ELR (cell line): ENCODE results near the gene GPSM1.

Experiments
- DNase-seq: peaks from one replicate; pipeline ENCODE4 v3.0.0-alpha.2; 2015; ENCODE audit warnings: low read depth

The GPSM1 gene

GRCh38 chr9:136327304-136327974 is at the start of gene GPSM1:
GPSM1 (plus strand) TSS chr9:136327539; CDS start chr9:136327696, 157 bp downstream.
- DNase-seq: peak; percentile 62

DNA sequence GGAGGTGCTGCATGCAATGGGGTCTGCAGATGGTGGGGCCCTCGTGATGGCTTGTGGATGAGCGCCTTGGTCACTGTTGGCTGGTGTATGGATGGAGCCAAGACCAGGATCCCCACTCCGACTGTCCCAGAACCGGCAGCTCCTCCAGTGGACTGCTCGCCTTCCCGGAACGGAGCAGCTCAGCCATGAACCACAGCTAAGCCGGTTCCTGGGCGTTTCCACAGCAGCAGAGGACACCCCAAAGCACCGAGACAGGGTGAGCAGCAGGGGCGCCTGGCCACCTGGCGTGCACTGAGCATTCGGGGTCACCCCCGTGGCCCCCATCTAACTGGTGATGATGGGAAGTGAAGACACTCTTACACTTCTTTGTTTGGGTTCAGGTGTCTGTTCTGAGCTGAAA is 49.6 kb upstream of the GPSM1 start:
- DNase-seq: no peak

DNA sequence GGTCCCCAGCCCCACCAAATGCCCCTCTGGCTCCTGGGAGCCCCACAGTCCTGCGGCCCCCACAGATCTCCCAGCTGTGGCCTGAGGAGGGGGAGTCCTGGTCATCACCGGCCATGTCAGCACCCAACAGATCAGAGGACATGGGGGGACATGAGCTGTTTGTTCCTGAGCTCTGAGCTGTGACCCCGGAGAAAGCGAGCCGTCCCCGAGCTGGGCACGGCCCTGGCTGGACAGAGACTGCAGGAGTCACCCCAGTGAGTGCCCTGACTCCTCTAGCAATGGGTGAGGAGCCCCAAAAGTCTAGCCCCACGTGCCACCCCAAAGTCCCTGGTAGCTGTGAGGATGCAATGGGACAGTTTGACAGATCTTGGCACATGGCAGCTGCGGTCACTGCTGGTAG is 49.1 kb upstream of the GPSM1 start:
- DNase-seq: no peak

DNA sequence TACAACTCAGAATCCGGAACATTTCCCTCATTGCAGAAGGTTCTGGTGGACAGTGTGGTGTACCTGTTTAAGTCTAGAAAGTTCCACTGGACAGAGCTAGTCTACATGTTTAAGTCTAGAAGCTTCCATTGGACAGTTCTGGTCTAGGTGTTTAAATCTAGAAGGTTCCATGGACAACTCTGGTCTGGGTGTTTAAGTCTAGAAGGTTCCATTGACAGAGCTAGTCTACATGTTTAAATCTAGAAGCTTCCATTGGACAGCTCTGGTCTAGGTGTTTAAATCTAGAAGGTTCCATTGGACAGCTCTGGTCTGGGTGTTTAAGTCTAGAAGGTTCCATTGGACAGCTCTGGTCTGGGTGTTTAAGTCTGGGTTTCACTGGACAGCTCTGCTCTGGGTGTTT is 48.4 kb upstream of the GPSM1 start:
- no peak for DNase-seq

DNA sequence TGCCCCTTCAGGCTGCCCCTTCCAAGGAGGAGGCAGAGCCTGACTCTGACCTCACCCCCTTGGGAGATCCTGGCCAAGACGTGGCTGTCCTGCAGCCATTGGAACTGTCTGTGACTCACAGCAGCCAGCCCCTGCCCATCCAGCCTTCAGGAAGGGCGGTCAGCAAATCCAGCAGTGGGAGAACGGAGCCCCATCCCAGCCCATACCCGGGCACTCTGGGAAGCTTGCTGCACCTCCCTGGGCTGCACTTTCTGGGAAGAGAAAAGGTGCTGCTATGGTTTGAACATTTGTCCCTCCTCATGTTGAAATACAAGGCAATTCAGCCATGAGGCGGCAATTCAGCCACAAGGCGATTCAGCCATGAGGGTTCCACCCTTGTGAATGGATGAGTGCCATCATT is 47.9 kb upstream of the GPSM1 start:
- no peak for DNase-seq

DNA sequence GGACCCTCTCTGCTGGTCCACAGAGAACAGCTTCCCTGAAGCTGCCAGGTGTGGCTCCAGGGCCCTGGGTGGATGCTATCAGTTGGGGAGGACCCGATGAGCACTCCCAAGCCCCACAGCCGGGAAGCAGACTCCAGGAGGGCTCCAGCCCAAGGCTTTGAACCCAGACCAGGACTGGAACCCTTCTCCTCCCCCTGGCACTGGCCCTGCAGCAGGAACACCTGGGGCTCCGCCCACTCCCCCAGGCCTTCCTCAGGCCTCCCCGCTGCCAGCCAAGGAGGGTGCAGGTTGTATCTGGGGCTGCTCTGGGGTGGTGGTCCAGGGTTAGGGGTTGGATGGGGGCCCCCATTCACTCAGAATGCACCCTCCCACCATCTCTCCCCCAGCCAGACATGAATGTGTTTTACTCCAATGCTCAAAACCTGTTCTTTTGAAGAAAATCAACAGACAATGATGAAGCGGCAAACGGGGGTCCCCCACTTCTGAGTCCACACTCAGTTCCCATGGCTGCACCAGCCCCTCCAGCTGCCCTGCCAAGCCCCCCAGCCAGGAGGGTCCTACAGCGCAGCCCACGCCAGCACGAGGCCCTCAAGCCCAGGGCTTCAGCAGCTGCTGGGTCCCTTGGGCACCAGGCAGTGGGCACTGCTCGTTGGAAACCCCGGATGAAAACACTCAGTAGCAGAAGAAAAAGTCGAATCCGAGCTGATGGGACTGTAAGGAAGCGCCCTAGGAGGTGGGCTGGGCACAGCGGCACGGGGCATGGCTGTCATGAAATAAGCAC is 46.6 kb upstream of the GPSM1 start:
- no peak for DNase-seq

- DNase-seq: no peak
Measured at GRCh38 chr9:136281421-136282271, 45.7 kb upstream of the GPSM1 start.

DNA sequence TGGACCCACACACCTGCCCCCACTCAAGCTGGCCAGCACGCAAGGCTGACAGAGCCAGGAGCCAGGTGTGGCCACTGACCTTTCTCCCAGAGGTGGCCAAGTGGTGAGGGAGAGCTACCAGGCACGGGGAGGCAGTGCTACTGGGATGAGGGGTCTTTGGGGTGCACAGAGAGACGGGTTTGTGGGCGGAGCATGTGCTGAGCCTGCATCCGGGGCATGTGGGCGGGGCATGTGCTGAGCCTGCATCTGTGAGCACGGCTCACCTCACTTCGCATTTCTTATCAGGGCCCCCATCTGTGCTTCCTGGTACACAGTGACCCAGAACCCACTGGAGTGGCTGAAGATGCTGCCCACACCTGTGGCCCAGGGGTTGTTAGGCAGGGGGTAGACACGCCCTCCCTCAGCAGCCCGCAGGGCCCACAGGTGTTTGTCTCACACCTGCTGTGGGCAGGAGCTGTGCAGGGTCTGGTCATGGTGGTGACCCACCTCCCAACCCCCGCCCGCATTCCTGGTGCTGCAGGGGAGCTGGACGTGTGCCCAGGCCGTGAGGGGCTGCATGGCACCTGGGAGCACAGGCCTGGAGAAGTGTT is 45.0 kb upstream of the GPSM1 start:
- DNase-seq: no peak

DNA sequence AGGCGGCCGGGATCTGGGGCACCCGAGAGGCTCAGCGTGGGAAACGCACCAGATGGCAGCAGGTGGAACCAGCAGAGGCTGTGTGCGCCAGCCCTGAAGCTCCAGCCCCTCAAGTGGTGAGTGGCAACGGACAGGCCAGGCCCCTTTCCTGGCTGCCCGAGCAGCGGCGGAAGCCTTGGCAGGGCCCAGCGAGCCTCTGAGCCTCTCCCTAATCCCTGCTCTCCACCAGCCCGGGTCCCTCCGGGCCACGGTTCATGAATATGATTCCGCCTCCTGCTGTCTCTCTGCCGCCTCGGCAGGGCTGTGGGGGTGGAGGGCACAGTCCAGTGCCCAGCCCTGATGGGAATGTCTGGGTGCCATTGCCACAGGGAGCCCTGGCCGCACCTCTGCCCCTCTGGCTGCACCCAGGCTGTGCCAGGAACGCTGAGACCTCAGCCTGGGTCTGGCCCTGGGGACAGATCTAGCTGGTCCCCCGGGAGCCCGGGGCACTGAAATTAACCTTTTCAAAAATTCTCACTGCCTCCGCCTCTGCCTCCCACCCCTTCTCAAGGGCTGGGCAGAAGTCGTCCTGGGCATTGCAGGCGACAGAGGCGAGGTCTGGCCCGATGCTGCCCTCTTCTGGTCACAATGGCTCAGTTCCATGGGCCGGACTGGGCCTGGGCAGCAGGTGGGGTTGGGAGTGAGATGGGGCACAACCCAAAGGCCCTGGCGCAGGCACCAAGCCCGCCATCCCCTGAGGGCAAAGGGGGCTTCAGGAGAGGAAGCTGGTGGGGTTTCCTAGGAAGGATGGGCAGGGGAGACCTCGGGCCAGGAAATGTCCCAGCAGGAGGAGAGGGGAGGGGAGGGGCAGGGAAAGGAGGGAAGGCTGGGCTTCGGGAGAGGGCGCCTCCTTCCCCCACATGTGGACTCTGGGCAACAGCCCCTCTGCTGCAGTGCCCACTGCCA is 43.8 kb upstream of the GPSM1 start:
- peak; percentile 67 for DNase-seq

DNA sequence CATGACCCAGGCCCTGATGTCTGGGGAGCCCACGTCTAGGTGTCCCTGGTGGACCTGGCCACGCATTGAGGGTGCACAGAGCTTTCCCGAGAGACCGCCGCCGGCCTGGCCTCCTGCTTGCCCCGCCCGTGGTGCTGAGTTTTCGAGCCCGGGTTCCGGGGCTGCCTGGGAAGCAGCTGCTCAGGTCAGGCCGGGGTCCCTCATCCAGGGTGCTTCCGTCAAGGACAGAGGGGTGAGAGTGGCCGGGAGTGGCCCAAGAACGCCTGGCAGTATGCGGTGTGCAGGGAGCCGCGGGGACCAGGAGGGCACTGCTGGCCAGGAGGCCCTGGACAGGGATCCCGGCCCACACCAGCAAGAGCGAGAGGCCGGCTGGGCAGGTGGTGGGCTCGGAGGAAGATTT is 43.0 kb upstream of the GPSM1 start:
- no peak for DNase-seq

- no peak for DNase-seq
Measured at GRCh38 chr9:136284951-136285350, 42.4 kb upstream of the GPSM1 start.

DNA sequence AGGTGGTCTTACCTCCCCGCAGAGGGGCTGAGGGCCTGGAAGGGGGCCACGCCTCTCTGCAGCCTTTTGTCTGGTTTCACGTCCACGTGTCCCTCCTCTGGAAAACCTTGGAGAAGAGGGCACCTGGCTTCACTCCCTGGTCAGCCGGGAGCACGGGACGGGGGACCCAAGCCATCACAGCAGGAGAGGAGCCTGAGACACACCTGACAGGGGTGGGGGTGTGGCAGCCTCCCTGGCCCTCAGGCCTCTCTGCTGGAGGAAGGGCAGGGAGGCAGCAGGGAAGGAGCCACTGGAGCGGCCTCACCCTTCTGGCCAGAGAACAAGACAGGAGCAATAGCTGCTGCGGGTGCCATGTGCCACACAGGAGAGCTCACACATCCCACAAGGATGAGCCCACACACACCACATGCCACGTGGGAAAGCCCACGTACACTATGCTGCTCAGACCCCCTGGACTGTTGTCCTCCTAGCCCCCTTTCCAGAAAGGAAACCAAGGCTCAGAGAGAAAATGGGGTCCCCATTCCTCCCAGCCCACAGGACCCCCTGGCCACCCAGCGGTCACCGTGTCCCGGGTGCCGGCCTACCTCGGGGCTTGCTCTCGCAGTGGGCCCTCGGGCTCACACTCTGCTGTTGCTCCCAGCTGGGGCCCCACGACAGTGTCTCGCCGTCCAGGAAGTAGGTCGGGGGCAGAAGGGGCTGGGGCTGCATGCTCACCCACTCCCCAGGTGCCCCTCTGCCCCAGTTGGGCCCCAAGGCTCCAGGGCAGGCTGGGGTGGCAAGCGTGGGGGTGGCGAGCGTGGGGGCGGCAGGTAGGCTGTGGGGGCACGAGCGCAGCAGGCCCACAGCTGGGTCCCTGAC is 41.6 kb upstream of the GPSM1 start:
- no peak for DNase-seq

DNA sequence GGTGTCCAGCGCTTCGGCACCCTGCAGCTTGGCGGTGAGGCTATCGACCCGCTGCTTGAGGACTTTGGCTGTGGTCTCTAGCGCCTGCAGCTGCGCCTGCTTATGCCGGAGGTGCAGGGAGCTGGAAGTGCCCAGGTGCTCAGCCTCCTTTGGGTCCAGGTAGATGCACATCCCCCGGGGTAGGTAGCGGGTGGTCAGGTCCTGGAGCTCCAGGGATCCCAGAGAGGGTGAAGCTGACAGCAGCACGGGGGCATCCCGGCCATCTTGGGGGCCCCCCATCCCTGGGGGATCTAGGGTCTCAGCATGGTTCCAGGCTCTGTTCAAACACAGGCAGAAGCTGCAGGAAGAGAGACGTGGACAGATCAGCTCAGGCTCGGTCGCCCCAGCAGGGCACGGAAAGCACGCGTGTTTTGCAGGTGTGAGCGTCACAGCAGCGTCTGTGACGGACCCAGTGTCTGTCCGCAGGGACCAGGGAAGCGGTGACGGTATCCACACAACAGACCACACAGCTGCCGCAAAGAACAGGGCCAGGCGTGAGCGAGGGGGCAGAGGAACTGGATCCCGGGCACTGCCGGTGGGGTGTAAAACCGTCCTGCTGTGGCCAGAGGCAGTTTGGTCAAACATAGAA is 40.9 kb upstream of the GPSM1 start:
- DNase-seq: no peak

DNA sequence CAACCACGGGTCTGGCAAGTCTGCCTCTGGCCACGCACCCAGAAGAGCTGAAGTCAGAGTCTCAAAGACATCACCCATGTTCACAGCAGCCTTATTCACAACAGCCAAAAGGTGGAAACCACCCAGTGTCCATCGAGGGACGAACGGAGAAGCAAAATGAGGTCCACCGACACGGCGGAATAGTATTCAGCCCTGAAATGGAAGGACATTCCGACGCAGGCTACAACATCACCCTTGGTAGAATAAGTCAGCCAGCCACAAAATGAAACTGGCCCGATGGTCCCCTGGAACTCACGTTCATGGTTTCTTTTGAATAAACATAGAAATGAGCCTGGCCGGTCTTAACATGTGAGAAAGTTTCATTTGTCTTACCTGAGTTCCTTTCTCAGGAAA is 40.4 kb upstream of the GPSM1 start:
- no peak for DNase-seq

- no peak for DNase-seq
Measured at GRCh38 chr9:136287960-136288753, 39.2 kb upstream of the GPSM1 start.

- DNase-seq: no peak
Measured at GRCh38 chr9:136289651-136290507, 37.5 kb upstream of the GPSM1 start.

DNA sequence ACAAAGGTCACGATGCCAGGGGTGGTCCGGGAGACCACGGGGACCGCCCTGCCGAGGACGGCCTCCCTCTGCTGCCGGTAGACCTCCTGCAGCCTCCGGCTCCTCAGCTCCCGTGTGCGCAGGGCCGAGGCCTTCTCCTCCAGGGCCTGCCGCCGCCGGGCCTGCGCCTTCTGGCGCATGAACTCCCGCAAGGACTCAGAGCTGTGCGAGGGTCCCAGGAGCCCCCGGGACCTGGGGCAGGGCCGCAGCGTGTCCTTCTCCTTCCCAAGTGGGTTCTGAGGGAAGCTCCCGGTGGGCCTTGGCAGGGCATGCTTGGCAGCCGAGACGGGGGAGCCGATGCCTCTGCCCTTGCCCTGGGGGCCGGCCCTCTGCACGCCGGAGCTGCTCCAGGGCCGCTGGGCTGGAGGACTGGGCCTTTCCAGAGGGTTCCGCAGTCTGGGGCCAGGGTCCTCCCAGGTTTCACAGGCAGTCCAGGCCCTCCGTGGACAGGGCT is 36.8 kb upstream of the GPSM1 start:
- no peak for DNase-seq
